DMS 273 treated with DMSO at 0.1 percent for 48 hours (cell line): ENCODE data around the gene UBAC1.

Source experiments
- DNase-seq: peaks from one replicate; lab custom pipeline; 2025; lab: John Stamatoyannopoulos, UW

The UBAC1 gene

GRCh38 chr9:135993765-135994500 lies 32.8 kb upstream of the UBAC1 start:
- no peak for DNase-seq

- DNase-seq, result no peak
These were observed 32.2 kb upstream of the UBAC1 start for GRCh38 chr9:135993409-135993742.

- no peak for DNase-seq
These were observed 31.6 kb upstream of the UBAC1 start for GRCh38 chr9:135992486-135993408.

DNA sequence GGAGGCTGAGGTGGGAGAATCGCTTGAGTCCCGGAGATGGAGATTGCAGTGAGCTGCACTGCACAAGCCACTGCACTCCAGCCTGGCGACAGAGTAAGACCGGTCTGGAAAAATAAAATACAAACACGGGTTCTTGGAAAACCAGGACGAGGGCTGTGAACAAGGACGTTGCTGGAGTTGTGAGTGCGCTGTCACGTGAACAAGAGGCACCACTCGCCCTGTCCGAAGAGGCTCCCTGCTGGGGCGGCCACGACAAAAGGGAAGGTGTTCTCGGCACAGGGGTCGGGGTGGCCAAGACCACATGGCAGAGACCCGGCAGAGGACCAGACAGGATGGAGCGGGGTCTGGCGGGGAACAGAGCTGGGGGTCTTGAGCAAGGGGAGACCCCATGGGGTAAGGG lies 30.6 kb upstream of the UBAC1 start:
- no peak for DNase-seq

- DNase-seq, result peak; percentile 6
These were observed 29.6 kb upstream of the UBAC1 start for GRCh38 chr9:135990468-135991429.

DNA sequence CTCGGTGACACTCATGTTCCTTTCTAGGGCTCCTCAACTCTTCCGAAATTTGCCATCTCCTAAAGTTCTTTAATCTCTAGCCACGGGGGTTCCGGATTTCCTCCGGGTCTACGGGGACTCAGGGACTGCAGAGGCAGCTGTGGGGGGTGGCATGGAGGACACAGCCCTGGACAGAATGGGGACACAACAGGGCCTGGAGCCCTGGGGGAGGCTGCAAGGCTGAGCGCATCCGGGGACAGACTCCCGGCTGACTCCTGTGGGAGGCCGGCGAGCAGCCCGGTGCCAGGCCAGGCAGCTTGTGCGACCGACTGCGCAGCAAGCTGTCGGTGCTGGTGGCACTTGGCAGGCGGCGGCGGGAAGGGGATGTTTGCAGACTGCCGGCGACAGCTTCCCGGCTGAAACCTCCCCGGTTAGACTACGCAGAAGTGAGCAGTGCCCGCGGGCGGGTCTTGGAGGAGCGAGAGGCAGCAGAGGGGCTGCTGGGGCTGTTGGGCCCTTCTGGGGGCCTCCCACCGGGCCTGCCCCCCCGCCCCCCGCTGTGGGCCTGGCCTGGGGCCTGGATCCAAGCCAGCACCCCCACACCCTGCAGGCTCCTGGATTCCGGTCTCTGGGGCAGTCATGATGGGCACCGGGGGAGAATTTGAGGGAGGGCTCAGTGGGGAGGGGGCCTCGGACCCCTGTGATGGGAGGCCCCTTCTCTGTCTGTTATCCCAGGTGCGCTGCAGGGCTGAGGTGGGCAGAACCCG lies 28.7 kb upstream of the UBAC1 start:
- no peak for DNase-seq

DNA sequence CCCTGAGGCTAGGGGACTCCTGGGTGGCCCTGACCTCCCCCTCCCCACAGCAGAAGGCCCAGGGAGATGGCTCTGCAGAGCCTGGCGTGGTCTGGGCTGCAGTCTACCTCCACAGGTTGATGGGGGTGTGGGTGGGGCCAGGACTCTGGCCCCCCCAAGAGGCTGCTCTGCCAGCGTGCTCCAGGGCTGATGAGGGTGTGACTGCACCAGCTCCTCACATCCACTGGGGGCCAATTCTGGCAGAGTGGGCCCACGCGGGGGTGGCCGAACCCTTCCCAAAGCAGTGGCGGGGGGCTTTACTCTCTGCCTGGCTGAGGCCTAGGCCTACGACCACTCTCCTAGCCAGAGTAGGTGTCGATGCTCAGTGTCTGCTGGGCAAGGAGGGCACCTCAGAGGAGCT lies 28.0 kb upstream of the UBAC1 start:
- no peak for DNase-seq

DNA sequence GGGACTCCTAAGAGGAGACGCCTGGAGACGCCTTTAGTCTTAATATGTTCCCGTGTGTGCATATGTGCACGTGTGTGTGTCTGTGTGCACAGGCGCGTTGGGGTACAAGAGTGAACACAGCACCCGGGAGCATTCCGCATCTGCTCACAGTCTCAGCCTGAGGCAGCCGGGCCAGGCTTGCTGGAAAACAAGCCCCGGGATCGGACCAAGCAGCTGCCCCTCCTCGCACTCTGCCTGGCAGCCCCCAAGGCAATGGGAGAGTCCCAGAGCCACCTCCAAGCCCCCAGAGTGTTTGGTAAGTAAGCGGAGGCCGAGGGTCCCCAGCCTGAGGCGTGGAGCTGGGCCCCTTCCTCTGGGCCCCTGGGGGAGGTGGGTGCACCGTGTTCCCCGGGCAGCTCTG lies 27.3 kb upstream of the UBAC1 start:
- DNase-seq, result no peak

DNA sequence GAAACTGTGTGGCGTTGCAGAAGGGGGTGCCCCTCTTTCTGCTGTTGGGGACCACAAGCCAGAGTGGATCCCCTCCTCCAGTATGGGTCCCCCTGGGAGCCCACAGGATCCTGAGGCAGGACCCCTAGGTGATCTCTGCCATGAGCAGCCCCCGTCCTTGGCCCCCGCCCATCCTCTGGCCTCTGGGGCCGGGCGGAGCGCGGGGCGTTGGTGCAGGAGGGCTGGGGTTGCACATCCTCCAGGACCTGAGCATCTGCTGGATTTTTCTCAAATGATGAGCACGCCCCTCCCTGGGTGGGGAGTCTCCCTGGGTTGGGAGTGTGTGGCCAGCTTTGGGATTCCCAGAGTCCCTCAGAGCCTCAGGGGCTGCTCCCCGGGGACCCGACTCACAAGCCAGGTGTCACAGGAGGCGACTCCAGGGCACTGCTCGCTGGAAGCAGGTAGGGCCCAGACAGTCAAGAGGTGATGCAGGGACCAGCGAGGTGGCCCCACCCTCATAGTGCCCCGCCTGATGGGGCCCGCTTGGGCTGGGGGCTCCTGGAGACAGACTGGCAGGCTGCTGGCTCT lies 26.7 kb upstream of the UBAC1 start:
- DNase-seq, result no peak

GRCh38 chr9:135986605-135987004 lies 25.4 kb upstream of the UBAC1 start:
- DNase-seq, result no peak

DNA sequence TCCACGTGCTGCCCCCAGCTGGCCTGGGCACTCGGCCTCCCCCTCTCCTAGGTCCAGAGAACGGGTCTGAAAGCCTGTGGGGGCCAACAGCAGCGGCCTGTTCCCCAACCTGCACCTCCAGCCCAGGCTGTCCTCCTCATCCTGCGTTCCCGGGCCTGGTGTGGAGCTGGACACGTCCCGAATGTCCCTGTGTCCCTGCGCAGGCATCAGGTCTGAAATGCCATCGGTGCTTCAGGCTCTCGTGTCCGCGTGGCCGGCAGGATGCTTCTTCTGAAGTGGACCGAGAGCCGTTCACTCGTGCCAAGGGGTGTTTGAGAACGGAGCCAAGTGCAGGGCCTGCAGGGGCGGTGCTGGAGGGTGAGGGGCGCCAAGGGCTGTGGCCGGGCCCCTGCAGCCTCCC lies 24.7 kb upstream of the UBAC1 start:
- DNase-seq, result no peak

DNA sequence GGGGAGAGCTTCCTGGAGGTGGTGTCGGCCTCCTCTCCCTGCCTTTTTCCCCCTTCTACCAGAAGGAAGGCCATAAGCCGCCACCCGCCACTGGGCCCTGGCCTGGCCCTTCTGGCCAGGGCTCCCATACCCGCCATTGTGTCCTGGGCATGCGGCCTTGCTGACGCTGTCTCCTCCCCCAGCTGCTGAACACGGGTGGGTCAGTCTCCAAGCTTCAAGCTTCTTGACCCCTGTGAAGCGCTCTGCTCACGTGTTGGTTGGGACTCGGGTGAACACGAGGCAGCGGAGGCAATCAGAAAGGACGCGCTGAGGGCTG lies 24.2 kb upstream of the UBAC1 start:
- no peak for DNase-seq

- DNase-seq, result no peak
These were observed 23.0 kb upstream of the UBAC1 start for GRCh38 chr9:135984072-135984710.

- DNase-seq, result no peak
These were observed 22.3 kb upstream of the UBAC1 start for GRCh38 chr9:135983208-135984071.

DNA sequence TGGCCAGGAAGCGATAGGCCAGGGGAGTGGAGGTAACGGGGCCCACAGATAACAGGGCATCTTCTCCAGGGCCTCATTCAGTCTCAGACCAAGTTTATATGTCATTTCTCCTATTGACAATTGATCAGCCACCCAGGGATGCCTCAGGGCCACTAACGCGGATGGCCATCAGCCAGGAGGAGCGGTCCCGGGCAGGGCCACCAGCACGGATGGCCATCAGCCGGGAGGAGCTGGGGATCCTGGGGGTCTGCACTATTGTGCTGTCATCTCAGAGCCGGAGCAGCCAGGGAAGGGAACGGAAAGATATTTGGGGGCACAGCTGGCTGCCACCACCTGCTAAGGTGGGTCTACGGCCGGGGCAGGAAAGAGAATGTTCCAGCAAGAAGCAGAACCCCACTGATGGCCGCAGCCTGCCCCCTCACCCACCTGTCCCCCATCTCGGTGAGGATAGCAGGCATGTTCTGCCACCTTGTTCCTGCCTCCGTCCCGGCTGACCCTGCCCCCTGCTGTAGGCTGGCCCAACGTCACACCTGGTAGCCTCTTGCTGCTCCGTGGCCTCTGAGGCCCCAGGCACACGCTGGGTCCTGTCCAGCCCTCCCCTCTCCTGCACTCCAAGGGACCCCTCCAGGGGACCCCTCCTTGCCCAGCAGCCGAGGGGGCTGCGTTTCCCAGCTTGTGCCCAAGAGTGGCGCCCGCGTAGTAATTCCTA lies 21.5 kb upstream of the UBAC1 start:
- DNase-seq, result no peak

- DNase-seq, result no peak
These were observed 19.9 kb upstream of the UBAC1 start for GRCh38 chr9:135980926-135981630.

DNA sequence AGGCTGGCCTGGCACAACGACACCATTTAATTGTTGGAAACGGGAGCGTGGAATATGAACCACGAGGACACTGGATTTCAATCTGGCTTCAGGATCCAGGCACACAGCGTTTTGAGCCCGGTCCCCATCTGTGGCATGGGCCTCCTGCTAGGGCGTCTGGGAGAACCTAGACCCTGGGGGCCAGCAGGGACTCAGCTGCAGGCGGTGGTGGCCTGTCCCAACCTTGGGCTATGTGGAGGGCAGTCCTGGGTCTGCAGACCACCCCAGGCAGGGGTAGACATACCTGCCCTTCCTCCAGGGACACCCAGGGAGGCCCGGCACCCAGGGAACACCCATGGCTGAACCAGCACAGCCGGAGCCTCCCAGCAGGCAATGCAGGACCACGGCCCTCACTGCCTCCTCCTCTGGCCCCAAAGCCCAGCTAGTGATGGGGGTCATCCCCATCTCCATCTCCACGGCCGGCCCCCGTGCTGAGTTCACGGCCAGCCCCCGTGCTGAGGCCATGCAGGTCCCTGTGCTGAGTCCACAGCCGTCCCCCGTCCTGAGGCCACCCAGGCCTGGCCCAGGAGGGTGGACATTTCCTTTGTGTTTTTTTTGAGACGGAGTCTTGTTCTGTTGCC lies 18.5 kb upstream of the UBAC1 start:
- DNase-seq, result no peak
